Measurements from ENCODE around the gene ELK1.
"Not testable (repeated sequence)": the region's sequence is repeated elsewhere in the genome, so short reads cannot be mapped to it uniquely, and the experiment has no call there.

The ELK1 gene, protein sequence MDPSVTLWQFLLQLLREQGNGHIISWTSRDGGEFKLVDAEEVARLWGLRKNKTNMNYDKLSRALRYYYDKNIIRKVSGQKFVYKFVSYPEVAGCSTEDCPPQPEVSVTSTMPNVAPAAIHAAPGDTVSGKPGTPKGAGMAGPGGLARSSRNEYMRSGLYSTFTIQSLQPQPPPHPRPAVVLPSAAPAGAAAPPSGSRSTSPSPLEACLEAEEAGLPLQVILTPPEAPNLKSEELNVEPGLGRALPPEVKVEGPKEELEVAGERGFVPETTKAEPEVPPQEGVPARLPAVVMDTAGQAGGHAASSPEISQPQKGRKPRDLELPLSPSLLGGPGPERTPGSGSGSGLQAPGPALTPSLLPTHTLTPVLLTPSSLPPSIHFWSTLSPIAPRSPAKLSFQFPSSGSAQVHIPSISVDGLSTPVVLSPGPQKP

DNA sequence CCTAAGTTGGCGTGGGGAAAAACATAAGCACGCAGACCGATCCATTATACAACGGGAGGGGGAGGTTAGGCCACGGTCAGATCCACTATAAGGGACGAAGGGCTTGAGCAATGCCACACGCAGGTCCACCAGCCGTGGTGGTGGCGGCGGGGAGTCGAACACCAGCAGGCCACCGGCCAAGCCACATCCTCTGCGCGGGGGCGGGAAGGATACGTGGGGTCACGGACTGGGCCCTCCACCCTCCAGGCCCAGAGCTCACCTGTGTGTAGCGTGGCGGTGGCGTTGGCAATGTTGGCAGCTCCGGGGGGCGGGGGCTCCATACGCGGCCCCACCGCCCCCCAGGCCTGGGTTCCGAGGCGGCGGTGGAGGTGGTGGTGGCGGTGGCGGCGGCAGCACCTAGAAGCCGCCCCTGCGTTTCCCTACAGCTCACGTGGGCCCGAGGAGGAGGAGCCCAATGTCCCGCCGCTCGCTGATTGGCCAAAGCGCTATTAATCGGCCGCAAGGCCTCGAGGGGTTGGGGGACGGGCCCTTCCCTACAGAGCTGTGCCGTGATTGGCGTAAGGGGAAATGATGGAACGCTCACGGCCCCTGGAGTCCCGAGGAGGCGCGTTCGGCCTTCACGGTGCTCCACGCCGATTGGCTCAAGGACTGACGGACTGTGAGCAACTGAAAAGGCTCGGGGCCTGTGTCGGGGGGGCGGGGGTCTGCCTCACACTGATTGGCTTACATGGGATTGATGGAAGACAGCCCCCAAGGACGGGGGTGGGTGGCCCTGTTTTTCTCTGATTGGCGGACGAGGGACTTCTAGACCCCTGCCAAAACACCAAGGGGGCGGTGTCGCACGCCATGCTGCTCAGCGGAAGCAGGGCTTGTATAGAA is at the start of gene ELK1:
Gene ELK1, minus strand, starts transcription at position 400 of the 879 bp plus-strand sequence. CDS start 9,122 bp downstream, outside the sequence.
- peak; percentile 82 for DNase-seq

- DNase-seq: no peak
Observed at GRCh38 chrX:47697181-47697580, 46.8 kb upstream of the ELK1 start.

DNA sequence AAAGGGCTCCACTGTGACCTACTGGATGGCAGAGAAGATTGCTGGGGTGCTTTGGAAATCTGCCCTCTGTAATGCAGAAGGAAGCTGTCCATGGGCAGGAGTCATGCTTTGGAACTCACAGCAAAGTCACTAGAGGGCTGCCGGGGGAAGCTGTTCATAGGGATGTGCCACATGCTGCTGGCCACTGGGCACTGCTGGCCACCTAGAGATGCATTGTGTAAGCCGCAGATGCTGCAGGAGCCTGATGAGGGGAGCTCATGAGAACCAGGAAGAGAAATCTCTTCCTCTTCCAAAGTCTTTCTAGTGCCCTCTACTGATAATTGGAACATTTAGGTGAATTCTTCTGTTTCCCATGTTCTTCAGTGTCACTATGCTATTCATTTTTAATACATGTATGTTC is 39.8 kb upstream of the ELK1 start:
- DNase-seq: no peak

- no peak for DNase-seq
Observed at GRCh38 chrX:47687263-47687662, 36.9 kb upstream of the ELK1 start.

- no peak for DNase-seq
Observed at GRCh38 chrX:47683829-47684205, 33.5 kb upstream of the ELK1 start.

- DNase-seq: no peak
Observed at GRCh38 chrX:47683184-47683828, 32.9 kb upstream of the ELK1 start.

- not testable (repeated sequence) for DNase-seq
Observed at GRCh38 chrX:47675959-47676859, 25.8 kb upstream of the ELK1 start.

- no peak for DNase-seq
Observed at GRCh38 chrX:47674776-47675175, 24.4 kb upstream of the ELK1 start.

DNA sequence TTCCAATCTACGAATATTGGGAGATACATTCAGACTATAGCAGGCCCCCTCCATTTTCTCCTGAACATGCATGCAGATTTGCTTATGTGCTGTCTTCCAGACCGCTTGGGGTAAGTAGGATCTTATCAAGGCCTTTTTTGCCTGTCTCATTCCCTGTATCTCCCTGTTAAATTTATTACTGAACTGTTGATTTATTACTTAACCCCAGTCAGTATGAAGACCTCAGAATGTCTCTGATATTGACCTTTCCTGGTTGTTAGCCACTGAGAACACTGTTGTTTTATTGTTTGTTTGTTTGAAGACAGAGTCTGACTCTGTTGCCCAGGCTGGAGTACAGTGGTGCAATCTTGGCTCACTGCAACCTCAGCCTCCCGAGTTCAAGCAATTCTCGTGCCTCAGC is 15.4 kb upstream of the ELK1 start:
- not testable (repeated sequence) for DNase-seq

GRCh38 chrX:47664737-47665136 is 14.4 kb upstream of the ELK1 start:
- no peak for DNase-seq

GRCh38 chrX:47662144-47662657 is 11.8 kb upstream of the ELK1 start:
- DNase-seq: no peak

DNA sequence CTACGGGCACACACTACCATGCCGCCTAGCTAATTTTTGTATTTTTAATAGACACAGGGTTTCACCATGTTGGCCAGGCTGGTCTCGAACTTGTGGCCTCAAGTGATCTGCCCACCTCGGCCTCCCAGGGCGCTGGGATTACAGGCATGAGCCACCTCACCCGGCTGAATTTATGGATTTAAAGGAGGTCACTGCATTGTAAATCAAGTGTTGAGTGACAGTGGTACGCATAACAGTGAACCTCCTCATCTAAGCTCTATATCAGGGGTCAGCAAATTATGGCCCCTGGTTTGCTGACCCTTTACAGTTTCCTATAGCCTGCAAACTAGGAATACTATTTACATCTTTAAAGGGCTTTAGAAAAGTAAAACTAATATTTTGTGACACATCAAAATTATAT is 11.2 kb upstream of the ELK1 start:
- DNase-seq: no peak

- DNase-seq: no peak
Observed at GRCh38 chrX:47659421-47659726, 9.0 kb upstream of the ELK1 start.

DNA sequence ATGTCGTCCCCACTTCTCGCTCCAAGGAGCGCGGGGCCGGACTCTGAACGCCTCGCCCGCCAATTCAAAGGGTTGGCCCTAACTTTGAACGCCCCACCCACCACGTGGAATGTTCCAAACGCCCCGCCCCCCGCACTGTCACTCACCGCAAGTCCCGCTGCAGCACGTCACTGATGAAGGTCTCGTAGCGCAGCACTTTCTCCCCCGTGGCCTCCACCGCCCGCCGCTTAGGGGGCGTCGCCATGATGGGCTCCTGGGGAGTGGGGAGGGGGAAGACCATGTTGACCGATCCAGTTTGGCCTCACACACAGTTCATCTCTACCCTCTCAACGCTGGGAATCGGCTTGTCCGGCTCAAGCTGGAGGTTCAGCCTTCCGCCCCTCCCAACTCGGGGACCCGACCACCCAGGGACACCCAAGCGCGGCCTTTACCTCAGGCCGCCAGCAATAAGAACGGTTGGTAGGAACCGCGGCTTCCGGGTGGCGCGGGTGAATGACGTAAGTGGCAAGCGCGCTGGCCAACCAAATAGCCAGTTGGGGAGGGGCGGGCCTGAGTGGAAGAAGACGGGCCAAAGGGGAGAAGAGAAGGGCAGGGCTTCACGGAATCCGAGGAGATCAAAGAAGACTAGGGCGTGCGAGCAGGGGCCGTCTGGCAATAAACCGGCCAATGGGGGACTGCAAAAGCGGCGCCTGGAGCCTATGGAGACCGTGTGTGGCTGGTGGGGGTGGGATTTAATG is 8.5 kb upstream of the ELK1 start, which contains the start of gene UXT:
Gene UXT, minus strand, starts transcription at position 497 of the 737 bp plus-strand sequence. Its CDS starts 253 bp downstream, at position 244.
- peak; percentile 85 for DNase-seq

DNA sequence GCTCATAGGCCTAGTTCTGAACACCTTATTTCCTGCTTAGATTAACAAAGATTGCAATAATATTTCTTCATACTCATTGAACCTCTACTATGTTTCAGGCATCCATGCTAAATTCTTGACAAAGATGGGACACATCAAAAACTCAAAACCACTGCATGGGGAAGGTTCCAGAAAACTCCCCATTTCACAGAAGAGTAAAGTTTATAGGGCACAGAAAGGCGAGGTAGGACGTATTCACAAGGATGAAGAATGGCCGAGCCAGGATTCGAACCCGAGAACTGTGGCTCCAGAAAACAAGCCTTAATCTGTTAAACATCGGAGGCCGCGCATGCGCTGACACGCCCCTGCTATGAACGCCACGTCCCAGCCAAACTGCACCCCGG is 7.9 kb upstream of the ELK1 start:
- DNase-seq: no peak

DNA sequence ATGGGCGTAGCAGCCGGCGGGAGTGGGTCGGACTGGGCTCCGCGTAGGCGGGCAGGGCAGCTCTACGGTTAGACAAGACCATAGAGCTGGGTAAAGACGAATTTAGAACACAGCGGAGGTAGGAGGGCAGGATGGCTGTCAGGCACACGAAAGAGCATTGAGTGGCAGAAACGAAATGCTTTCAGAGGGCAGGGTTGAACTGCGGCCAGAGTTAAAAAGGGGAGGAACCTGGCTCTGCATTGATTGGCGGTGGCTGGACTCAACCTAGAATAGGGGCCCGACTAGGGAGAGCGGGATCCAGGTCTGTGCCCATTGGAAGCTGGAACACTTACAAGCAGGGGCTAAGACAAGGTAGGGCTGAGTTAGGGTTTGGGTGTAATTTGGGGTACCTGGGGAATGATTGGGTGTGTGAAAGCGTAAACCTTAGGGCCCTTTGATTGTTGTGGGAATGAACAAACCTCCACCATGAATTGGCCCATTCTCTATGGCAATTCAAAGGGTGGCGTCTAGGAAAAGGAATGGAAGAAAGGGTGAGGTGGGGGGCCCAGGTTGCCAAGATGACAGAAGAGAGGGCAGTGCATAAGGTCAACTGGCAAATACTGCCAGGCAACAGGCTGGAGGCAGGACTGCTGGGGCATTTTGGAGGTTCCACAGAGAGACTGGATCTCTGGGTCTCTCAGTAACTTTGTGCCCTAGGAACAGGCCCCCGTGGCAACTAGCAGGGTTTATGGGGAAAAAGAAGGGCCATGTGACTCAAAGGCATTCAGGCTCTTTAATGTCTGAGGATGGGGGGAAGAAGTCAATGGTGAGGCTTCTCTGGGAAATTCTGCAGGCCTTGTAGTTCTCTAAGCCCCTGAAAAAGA is 911 bp upstream of the ELK1 start:
- no peak for DNase-seq

- no peak for DNase-seq
Observed at GRCh38 chrX:47649781-47650163, 591 bp downstream of the ELK1 start.

DNA sequence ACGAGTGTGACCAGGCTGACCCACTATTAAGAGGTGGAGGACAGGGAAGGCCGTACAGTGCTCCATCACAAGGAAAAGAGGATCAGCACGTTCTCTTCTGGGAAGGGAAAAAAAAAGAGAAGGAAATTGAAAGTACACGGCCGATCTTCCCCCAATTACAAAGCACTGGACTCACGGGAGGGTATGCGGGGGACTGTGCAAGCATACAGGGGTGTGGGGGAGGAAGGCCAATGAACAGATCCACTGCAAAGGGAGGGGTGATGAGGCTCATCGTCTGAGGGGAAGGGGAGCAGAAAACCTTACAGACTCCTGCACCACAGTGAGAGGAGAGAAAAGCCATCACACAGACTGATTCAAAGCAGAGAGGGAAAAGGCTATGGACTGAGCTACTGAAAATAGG is 1.1 kb downstream of the ELK1 start:
- DNase-seq: no peak

DNA sequence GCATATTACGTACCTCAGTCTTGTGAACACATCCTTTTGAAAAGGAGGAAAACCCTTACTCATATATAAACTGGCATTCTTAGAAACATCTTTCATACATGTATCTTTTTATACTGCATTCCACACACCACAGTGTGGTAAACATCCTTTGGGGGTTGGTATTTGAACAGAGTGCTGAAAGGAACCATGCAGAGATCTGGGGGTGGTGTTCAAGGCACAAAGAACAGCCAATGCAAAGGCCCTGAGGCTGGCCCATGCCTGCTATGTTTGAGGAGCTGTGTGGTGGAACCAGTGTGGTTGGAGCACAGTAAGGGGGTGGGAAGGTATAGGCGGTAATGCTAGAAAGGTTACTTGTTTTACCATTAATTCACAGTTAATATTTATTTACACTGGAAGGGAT is 2.0 kb downstream of the ELK1 start:
- no peak for DNase-seq

DNA sequence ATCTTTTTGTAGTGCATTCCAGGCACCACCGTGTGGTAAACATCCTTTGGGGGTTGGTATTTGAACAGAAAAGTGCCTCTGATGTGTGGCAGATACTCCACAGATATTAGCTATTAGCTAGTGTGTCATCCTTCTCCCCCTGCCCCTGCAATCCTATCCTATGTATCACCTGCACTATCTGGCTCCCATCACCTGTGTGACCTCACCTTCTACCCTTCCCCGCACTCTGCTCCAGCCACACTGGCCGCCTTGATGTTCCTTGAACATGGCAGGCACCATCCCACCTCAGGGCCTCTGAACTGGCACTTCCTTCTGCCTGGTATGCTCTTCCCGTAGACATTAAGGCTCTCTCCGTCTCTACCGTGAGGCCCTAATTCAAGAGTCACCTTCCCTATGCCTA is 3.7 kb downstream of the ELK1 start:
- DNase-seq: no peak

DNA sequence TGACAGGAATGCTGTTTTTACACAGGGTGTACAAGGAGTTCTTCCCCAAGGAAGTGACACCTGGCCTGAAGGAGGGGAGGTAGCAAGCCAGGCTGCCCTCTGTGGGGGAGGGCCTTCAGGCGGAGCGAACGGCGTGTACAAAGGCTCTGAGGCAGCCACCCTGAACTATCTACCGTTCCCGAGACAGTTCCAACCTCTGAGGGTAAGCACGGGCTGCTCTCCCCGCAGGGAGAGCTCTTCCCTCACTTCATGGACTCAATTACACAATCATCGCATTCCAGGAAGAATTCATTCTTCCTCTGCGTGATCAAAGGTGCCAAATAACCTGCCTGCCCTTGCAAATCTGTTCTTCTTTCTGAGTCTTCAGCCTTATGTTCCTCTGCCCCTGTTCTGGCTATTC is 4.8 kb downstream of the ELK1 start:
- DNase-seq: no peak

All from NCI-H510A treated with DMSO at 0.1 percent for 48 hours (cell line).